ENCODE measurements around the gene RBP4.

RBP4 gene

DNA sequence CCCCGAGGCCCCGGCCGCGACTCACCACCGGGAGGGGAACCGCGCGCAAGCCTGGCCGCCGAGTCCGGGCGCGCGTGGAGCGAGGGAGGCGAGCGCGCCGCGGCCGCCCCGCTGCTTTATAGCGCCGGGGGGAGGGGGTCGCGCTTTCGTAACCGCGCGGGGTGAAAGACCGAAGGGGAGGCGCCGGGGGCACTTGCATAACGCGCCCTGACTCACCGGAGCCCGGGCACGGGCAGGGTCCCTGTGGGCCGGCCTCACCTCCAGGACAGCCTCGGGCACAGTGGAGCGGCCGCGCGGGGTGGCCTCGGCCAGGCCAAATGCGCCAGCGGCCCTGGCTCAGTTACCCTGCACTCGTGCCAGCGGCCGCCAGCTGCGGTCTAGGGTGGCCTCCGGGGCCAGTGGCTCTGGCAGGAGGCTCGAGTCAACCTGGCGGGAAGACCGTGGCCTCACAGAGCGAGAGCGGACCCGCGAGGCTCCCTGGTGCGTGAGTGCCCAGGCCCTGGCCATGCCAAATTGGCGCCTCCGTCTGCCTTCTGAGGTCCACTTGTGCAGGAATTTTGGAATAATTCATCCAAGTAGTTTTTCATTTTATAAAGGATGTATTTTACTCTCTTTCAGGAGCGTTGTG lies at the start of gene RBP4:
Gene RBP4 (minus strand): TSS at position 90 of the 628 bp plus-strand sequence. CDS start 207 bp downstream, outside the sequence.
- no peak for DNase-seq

DNA sequence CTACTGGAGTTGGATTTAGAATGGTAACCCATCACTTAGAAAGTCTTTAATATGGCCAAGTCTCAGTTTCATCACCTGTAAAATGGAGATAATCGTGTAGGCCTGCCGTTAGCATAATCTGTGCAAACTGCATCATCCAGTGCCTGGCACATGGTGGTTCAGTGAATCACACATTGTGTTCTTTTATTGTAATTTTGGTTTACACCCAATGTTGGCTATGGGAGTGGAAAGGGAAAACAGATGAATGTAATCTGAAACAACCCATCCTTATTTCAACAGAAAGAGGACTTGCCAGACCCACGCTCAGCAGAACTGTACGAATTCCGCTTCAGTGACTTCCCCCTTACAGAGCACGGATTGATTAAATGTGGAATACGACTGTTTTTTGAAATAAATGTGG lies 38.8 kb upstream of the RBP4 start:
- DNase-seq, result no peak

DNA sequence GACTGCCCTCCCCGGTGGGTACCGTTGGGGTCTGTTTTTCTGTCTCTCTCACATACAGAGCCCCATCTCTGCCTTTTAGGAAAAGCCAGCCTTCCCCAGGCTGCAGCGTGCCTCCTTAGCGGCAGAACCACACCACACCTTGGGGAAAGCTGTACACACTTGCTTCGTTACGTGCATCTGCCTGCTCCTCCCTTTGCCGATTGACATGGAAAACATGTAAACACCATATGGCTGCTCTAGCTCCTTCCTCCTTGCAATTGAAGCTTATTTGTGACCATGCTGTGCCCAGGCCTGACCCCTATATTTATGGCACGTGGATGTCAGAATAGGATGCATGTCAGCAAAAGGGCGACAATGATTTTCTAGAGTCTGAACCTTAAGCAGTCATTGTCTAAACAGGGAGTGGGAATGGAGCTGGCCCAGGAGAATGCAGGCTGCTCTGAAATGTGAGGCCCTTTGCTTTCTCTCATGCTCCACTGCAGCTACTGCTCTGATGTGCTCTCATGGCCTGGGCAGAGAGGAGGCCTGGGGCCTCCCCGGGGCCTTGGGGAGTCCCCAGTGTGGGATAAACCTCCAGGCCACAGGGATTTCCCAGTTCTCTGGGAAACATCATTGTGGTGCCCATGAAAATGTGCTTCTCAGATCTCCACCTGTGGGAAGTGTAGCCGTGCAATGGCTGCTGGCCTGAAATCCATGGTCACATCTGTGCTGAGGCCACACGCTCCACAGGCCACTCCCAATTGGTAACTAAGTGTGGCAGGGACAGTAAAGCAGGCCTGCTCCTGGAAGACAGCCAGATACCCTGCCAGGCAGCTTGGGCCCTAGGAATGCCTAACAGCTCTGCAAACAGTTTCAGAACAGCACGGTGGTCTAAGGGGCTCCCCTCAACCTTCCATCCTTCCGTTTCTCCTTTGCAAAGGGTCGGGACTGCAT lies 29.9 kb upstream of the RBP4 start:
- no peak for DNase-seq

DNA sequence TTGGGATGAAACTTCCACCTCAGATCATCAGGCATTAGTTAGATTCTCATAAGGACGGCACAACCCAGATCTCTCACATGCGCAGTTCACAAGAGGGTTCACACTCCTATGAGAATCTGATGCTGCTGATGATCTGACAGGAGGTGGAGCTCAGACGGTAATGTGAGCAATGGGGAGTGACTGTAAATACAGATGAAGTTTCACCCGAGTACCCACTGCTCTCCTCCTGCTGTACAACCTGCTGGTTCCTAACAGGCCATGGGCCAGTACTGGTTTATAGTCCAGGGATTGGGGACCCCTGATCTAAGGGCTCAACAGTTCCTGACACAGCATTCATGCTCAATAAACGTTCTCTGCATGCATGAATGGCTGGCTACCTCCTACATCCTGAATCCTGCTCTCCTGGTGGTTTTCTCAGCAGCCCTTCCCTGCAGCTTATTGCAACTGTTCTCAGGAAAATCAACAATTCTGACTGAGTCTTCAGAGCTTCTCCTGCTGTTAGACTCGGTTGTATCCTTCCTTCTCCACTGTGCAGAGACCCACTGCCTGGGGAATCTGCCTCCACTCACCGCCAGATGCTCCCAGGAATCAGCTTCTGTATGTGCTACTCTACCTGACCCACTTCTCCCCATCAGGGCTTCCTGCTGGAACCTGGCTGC lies 28.7 kb upstream of the RBP4 start:
- DNase-seq, result no peak

DNA sequence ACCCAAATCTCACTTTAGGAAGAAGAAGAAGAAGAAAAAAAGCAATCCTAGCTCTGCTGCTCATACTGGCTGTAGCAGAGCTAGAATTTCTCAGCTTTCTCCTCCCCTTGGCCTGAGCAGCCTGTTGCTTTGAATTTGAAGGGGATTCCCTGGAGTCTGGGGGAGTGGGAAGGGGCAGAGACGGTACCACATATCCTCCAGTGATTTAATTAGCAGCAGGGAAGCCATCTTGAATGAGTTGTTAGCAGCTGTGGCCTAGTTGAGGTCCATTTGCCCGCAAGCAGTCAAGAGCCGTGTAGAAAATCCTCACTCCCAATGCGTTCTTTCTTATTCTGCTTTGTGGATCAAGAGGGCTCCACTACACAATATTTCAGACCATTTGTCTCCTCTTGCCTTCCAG lies 27.8 kb upstream of the RBP4 start:
- DNase-seq, result no peak

DNA sequence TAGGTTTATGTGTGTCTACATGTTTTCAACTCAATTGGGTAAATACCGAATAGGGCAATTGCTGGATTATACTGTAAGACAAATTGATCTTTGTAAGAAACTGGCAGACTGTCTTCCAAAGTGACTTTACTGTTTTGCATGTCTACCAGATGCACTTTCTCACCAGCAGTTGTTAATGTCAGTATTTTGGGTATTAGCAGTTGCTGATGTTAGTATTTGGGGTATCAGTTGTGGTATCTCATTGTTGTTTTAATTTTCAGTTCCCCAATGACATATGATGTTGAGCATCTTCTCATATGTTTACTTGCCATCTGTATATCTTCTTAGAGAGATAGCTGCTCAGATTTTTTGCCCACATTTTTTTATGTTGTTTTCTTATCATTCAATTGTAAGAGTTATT lies 21.9 kb upstream of the RBP4 start:
- DNase-seq, result no peak

DNA sequence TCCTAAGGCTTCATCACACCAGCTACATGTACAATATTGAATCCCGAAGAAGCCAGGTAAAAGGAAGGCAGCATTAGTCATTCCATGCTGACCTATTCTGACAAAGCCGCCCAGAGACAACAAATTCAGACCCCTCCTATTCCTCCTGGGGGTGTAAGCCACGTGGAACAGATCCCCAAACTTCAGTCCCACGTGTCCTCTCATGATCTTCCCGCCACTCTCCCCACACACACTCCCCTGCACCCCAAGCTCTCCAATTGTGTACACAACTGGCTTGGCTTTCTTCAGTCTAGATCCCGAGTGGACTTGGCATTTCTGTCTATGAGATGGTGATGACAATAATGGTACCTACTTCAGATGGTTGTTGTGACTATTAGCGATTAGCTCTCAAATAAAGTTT lies 19.9 kb upstream of the RBP4 start:
- no peak for DNase-seq

DNA sequence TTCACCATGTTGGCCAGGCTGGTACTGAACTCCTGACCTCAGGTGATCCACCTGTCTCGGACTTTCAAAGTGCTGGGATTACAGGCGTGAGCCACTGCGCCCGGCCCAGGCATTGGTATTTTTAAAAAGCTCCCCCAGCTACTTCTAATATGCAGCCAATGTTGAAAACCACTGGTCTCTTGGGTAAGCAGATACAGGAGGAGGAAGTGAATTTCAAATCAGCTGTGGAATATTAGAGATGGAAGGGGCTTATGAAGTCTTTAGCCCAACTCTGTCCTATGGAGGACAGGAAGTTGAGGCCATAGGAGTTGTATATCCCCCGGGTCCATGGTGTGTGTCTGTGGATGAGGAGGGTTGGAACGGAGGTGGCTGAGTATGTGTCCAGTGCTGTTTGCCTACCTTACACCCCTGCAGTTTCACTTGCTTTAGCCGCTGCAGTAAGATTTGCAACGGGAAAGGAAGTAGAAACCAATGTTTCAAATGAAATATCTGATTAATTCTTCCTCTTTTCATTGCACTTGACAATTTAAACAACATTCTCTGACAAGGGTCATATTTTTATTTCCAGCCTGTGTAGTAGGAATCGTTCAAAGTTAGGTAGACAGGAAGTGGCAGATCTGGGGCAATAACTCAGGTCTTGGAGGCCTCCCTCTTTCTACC lies 14.7 kb upstream of the RBP4 start:
- no peak for DNase-seq

DNA sequence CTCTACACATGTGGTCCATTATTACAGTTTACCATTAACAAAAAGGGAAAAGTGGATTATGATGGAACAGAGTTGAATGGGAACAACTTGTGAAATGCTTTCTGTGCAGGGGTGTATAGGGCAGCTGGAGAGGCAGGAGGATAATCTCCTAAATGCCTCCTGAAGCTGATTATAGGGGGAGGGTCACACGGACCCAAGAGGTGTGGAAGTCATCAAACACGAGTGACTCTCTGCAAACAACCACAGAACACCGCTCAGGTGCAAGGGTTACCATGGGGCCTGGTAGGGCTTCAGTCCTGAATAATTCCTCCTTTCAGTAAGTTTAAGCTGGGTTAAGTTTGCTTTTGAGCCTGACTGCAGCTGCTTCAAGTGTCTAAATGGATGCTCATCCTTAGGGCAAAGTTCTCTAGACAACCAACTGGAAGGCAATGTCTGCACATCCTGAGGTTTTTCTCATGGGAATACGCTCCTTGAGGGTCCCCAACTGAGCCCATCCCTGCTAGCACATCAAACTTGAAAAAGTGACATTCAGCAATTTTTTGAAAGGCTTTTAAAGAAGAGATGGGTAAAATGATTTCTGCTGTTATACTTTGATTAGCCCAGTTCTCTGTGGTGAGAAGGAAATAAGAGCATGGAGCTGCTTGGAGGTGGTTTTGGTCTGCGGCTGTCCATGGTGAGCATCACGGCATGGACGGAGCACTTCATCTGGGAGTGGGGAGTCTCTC lies 13.2 kb upstream of the RBP4 start:
- no peak for DNase-seq

DNA sequence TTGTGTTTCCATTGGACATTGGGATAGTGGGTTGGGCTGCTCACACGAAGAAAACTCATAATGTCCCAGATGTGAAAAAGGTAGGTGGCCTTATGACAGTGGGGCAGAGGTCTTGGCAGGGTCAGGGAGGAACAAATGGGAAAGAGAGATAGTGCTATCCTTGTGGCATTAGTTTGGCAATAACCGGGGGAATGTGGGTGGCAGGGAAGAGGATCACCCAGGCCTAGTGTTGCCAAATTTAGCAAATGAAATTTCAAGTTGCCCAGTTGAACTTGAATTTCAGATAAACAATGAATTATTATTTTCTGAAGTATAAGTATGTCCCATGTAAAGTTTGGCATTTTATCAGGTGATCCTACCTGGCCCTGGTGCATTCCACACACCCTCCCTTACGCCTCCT lies 12.1 kb upstream of the RBP4 start:
- DNase-seq, result no peak

DNA sequence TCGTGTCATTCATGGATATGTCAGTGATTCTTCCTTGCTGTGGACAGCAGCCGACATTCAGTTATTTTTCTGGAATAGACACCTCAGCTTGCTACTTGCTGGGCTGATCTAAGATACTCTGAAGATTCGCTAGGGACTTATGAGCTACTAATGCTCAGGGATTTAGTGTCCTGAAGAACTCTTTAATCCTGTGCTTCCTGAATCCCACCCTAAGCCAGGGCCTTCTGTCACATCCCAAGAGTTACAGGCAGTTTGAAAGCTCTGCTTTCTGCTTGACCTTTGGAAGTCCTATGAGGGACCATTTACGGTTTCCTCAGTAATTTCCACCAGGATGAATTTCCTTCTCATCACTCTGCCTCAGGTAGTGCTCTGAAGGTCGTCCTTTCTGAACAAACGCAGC lies 11.3 kb upstream of the RBP4 start, which contains the start of gene PDE6C:
Gene PDE6C (plus strand): TSS at position 227 of the 400 bp plus-strand sequence. CDS start 189 bp downstream, outside the sequence.
- DNase-seq, result no peak

DNA sequence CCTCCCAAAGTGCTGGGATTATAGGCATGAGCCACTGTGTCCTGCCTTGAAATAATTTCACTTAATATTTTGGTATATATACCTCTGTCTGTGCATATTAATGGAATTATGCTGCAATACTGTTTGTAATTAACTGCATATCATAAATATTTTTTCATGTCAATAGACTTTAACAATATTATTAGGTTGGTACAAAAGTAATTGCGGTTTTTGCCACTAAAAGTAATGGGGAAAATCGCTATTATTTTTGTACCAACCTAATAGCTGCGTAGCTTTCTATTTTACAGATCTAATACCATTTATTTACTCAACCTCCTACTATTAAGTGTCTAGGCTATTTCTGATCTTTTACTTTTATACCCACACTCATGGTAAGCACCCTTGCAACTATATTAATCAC lies 7.4 kb upstream of the RBP4 start:
- no peak for DNase-seq

DNA sequence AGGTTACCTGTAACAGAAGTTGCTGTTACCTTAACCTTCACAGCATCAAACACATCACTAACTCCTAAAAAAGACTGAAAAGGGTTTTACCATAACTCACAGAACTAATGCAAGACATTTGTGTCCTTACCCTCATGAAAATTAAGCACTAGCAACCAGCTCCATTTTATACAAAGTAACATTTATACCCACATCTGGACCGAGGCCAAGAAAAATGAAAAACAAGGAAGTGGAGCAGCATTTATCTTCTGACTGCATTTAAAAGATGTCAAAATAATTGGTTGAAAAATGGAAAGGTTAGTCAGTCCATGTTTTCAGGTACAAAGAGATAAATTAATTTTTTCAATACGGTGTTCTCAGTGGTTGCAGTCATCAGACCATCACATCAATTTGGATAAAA lies 3.1 kb upstream of the RBP4 start:
- peak in 1 of 2 experiments; percentile 40 for DNase-seq

DNA sequence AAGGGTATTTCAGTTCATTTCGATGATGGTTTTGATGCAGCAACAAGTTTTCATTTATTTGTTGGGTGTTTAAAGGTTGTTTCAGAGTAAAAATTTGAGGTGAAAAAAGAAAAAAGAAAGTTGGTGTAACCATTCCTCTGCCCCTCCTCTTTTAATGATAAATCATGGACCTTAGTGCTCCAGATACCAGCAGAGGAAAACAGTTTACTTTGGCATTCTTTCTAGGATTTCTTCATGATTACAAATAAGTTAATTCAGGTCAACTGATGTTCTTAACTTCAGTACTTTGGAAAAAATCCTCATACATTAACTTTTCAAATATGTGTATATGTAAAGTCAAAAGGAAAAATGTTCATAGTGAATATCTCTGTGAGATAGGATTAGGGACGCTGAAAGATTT lies 2.0 kb upstream of the RBP4 start:
- DNase-seq, result no peak

DNA sequence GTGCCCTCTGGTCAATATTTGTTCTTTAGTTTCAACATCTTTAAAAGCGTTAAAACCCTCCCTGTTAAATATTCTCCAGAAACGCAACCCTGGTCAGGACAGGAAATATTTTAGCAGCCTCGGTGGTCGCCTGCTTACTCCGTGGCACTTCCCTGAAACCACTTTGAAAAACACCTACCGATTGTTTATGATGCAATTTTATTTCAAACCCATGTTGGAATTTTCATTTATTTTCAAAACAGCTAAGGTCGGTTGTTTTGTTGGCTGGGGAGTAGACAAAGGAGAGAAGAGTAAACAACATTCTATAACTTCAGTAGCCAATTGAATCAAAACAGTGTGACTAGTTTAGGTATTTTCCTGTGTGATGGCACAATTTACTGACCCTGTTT lies 733 bp upstream of the RBP4 start:
- no peak for DNase-seq

DNA sequence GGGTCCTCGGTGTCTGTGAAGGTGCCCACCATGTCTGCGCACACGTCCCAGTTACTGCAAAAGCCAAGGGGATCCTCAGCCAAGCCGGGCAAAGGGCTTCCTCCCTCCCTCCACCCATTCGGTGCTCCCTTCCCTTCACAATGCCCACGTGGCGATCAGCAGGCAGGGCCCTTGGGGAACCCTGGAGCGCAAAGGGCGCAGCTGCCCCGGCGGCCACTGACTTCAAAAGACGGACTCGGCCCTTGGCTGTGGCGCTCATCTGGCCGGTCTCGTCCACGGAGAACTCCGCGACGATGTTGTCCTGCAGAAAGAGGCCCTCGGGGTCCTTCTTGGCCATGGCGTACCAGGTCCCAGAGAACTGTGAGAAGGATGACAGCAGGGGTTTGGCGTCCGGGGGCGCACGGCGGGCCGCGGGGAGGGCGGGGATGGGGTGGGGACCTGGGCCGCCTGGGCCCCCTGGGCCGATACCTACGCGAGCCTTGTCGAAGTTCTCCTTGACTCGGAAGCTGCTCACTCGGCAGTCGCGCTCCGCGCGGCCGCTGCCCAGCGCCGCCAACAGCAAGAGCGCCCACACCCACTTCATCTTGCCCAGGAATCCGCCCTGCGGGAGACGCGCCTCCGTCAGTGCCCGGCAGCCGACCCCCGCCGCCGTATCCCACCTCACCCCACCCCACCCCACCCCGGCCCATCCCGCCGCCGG lies 439 bp downstream of the RBP4 start:
- no peak for DNase-seq

DNA sequence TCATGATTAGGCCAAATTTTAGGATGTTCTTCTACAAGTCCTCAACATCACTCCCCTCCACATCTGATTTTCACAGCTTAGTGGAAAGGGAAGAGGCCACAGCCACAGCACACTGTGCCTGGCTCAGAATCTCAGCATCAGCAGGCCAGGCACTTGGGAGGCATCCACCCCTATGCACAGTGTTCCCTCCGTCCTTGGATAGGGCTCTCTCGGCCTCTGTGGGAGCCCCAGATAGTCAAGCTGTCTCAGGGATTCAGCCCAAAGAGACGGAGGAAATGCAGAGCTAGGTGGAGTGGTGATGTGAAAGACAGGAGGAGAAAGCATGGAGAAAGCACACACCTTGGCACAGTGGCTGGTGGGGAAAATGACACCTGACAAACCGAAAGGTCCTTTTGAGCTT lies 1.3 kb downstream of the RBP4 start:
- no peak for DNase-seq

DNA sequence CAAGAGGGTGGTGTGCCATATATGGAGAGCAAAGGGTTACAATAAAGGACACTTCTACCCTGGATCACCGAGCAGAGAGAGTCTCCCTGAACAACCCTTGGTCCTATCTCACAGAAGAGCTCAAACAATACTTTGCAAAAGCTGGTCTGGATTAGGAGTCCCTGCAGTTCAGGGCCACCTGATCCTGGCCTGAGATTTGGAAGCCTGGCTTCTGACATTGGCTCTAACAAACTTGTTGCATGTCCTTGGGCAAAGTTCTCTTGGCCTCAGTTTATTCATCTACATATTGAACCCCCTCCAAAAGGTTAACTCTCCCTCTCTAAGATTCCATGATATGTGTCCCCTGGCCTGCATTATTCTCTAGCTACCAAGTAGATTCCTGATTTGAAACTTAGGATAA lies 1.7 kb downstream of the RBP4 start:
- DNase-seq, result no peak

DNA sequence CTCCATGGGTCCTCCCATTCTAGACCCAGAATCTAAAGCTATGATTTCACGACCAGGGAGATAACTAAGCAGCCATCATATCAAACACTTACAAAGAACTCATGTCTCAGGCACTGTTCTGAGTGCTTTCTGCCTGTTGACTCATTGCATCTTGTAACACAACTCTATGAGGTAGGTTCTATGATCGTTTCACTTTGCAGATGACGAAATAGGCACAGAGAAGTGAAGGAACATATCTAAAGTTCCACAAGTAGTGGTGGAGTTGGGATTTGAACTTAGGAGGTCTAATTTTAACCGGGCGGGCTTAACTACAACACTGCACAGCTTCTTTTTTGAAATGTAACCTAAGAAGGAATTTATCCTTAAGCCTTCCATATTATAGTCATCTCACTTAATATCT lies 2.9 kb downstream of the RBP4 start:
- no peak for DNase-seq

DNA sequence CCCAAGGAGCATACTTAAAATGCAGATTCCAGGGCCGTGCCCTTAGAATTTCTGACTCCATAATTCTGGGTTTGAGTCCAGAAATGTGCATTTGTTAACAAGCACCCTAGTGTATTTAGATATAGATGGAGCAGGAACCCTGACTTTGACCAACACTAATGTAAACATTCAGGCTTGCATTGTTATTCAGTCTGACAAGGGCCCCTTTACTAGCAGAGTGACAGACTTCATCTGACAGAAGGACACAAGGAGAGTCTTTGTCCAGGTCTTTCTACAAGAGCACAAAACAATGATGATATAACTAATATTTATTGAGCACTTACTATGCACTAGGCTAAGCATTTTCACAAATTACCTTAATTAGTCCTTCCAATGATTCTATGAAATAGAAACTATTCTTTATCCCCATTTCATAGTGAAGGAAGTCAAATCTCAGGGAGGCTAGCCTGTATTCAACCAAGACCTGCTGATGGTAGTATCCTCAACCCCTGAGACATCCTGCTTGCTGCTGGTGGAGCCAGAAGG lies 3.9 kb downstream of the RBP4 start:
- no peak for DNase-seq

DNA sequence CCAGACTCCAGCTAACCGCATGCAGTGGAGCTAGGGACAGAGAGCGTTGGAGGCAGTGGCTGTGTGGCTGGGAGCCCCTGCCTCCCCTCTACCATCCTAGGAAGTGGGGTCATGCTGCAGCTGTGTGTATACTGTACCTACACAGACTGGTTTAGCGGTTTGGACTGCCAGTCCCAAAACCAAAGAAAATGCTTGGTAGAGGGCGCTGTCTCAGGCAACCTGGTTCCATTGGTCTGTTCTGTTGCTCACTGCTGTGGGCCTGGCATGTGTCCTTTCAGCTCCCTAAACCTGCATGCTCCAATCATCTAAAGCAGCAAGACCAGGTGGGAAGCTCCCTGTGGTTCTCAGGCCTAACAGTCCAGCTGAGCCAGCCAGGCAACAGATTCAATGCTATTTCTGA lies 4.5 kb downstream of the RBP4 start:
- DNase-seq, result no peak
